Left colon (tissue), 2 donors: ENCODE measurements around the gene KYAT1. TPM values are rescaled to one million over a fixed set of nuclear protein-coding genes. Genes with fewer than 3 reads are reported as not detected.

Experiments
- ATAC-seq: fragments of 200-7000 bp; cut with Tn5 transposase; one replicate; pipeline ENCODE4 v1.9.1; 2020; ENCODE audit warnings: mild to moderate bottlenecking, moderate library complexity
- DNase-seq, 2 donors: peaks; one replicate each; pipeline ENCODE4 v3.0.0-alpha.2; 2020
- intact Hi-C, 2 donors: fragments of 100-400 bp; cut with DNase I in 1 of 2; cut with micrococcal nuclease in 1 of 2; formaldehyde crosslinking; loops; one replicate each; pipeline versions ENCODE4 v1.11.2 to v1.14.0; 2022; cut with DNase I, micrococcal nuclease
- total RNA-seq, 2 donors: library from RNA; stranded (reverse); fragmentation: NEBNext Ultra II Directional; extraction: Animal tissue kit (Norgen Biotek cat#: 25700); gene quantifications; one replicate each; pipeline ENCODE4 v1.2.1, GENCODE V29; 2021
- donor health status: DM: no; HTN: no; CAD: no.
- donor health status: DM: yes; HTN: yes; CAD: no.

Gene KYAT1
- total RNA-seq, 2 donors from 2014 or later: 2.1 TPM

GRCh38 chr9:128911529-128912035 is 29.8 kb upstream of the KYAT1 start:
- ATAC-seq (peak; percentile 50), DNase-seq (no peak)
- intact Hi-C loops: no loop called here

DNA sequence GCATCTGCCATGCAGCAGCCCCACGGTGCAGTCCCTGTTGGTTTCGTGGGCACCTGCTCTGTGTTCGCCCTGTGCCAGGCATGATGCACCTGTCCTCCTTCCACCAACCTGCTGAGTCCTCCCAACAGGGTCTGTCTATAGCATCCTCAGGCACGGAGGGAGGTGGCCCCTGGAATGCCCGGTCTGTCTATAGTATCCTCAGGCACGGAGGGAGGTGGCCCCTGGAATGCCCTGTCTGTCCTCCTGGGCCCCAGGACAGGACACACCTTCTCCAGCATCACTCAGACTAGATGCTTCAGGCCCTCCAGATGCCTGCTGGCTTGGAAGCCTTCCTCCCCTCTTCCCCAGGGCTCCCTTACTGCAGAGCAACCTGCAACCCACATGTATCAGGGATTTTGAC is 29.2 kb upstream of the KYAT1 start:
- intact Hi-C loops: no loop called here
- ATAC-seq: no peak
- no peak for DNase-seq

GRCh38 chr9:128909859-128910258 is 28.1 kb upstream of the KYAT1 start:
- intact Hi-C loops: no loop called here
- ATAC-seq (no peak), DNase-seq (no peak)

DNA sequence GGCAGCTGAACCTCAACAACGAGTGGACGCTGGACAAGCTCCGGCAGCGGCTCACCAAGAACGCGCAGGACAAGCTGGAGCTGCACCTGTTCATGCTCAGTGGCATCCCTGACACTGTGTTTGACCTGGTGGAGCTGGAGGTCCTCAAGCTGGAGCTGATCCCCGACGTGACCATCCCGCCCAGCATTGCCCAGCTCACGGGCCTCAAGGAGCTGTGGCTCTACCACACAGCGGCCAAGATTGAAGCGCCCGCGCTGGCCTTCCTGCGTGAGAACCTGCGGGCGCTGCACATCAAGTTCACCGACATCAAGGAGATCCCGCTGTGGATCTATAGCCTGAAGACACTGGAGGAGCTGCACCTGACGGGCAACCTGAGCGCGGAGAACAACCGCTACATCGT is 26.6 kb upstream of the KYAT1 start:
- intact Hi-C loops: no loop called here
- DNase-seq (no peak), ATAC-seq (no peak)

DNA sequence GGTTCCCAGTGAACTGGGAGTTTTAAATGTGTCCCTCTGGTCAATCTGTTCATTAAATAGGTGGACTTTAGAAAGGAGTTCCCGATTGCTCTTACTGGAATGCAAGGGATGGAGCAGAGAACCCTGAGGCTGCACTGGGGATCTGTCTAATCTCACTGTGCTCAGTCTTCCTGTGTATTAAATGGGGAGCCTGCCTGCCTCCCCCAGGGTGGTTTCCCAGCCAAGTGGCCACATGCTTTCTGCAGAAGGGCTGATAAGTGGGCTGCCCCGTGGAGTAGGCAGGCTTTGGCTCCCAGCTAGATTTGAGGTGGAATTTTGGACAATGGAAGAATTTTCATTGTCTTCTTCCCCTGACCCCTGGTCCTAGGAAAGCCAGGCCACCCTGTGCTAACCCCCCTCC is 25.0 kb upstream of the KYAT1 start:
- intact Hi-C loops: no loop called here
- no peak for DNase-seq
- ATAC-seq: no peak

GRCh38 chr9:128905964-128906363 is 24.2 kb upstream of the KYAT1 start:
- intact Hi-C loops: no loop called here
- DNase-seq: no peak
- no peak for ATAC-seq

GRCh38 chr9:128903871-128904620 is 22.3 kb upstream of the KYAT1 start:
- ATAC-seq (no peak), DNase-seq (no peak)
- intact Hi-C loops: no loop called here

GRCh38 chr9:128903079-128903461 is 21.3 kb upstream of the KYAT1 start:
- no peak for ATAC-seq
- intact Hi-C loops: no loop called here
- no peak for DNase-seq

GRCh38 chr9:128902351-128903078 is 20.8 kb upstream of the KYAT1 start:
- intact Hi-C loops: no loop called here
- DNase-seq (peak; percentile 85 to 86), ATAC-seq (peak; percentile 90)

- ATAC-seq (no peak), DNase-seq (no peak)
- intact Hi-C loops: no loop called here
Observed at GRCh38 chr9:128901822-128902221, 20.1 kb upstream of the KYAT1 start.

- intact Hi-C loops: no loop called here
- no peak for ATAC-seq
Observed at GRCh38 chr9:128901379-128901778, 19.6 kb upstream of the KYAT1 start.

DNA sequence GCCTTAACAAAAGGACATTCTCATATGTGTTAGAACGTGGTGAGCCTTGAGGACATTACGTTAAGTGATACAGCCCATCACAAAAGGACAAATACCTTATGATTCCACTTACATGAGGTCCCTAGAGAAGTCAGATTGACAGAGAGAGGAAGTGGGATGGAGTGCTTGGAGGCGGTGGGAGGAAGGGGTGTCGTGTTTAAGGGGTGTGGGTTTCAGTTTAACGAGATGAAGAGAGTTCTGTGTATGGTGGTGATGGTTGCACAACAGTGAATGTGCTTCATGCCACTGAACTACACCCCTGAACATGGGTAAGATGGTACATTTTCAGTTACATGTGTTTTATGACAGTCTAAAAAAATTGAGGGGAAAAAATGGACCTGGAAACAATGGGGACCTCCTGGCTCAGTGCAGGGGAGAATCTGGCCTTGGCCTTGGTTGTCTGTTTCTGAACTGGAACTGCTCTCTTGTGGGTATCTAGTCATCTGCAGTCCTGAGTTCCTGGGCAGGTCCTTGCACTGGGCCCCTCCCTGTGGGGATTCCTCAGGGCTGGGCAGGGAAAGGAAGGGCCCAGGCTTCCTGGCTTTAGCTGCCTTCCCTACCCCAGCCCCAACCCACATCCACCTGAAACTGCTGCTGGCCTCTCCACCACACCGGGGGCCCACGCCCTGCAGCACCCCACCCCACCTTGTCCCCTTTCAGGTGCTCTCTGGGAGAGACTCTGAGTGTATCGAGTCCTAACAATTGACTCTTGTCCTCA is 18.0 kb upstream of the KYAT1 start:
- no peak for DNase-seq
- intact Hi-C loops: no loop called here
- ATAC-seq: peak; percentile 66

More at GRCh38 chr9:128901379-128901778, 19.6 kb upstream of the KYAT1 start:
- DNase-seq: no peak

DNA sequence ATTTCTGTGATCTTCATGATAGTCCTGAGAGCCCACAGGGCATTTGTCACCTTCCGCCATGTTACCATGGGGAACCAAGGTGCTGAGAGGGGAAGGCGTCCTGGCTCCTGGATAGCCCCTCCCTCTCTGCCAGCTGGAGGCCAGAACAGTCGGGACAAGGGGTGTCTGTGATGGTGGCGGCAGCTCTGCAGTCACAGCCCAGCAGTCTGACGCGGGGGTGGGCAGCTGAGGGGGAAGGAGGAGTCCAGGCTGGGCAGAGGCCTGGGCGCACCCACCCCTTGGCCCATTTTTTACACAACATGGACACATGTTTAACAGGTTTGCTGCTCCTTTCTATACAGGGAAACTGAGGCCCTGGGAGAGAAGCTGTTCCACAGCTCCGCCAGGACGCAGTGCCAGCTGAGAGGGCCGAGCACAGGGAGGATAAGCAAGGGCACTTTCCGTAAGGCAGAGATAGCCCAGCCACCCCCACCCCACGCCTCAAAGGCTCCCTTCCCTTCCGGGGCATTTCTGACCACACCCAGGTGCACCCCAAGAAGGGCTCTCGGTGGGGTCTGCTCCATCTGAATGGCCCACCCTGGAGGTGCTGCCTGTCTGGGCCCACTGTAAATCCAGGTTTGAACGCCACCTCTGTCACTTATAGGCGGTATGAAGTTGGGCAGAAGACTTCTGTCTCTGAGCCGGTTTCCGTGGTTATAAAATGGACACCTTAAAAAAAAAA is 17.3 kb upstream of the KYAT1 start:
- intact Hi-C loops: no loop called here
- no peak for DNase-seq
- ATAC-seq: no peak

DNA sequence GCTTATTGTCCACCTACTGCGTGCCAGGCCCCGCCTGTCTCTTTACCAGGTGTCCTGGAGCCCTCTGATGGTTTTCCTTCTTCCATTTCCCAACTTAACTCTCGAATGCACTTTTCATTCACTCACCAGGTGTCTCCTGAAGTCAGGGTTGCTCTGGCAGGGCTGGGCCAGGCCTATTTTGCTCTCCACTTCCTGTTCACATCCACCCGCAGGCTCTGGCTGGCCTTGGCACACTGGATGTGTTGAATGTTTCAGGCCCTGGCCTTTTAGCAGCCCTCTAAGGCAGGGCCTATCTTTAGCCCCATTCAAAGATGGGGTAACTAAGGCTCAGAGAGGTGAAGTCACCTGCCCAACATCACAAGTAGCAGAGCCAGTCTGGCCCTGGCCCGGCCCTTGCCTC is 16.6 kb upstream of the KYAT1 start:
- intact Hi-C loops: no loop called here
- ATAC-seq: peak; percentile 29
- peak in 1 of 2 donors; percentile 23 for DNase-seq

GRCh38 chr9:128895556-128895955 is 13.8 kb upstream of the KYAT1 start:
- no peak for ATAC-seq
- intact Hi-C loops: no loop called here
- DNase-seq: peak in 1 of 2 donors; percentile 17

- ATAC-seq (no peak), DNase-seq (no peak)
- intact Hi-C loops: no loop called here
Observed at GRCh38 chr9:128894764-128895163, 13.0 kb upstream of the KYAT1 start.

GRCh38 chr9:128893354-128893753 is 11.6 kb upstream of the KYAT1 start:
- no peak for ATAC-seq
- intact Hi-C loops: no loop called here
- peak in 1 of 2 donors; percentile 25 for DNase-seq

DNA sequence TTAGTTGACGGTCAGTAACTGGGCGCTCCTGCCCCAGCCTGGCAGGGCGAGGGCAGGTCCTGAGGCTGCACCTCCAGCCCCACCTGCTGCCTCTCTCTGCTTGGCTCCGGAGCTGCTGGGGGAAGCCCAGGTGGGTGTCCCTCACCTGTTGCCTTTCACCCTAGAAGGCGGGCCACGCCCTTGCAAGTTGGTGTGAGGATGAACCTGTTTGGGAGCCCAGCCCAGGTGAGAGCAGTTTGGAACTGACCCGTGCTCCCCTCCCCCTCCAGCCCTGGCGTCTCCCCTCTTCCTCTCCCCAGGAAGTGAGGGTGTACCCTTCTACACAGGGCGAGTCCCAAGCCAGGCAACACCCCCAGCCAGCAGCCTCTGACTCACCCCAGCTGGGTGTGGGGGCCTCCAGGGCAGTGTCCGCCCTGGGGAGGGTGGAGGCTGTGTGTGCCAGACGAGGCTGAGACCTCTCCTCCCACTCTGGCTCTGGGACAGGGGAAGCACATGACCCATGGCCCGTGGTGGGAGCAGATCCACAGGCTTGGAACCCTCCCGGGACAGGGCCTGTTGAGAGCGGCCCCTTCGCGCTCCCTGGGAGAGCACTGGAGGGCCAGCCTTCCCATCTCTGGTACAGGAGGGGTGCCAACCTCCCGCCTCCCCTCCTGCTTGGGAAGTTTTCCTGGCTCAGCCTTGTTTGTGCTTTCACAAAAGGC is 10.6 kb upstream of the KYAT1 start:
- DNase-seq (peak; percentile 80 to 95), ATAC-seq (peak; percentile 97)
- intact Hi-C loops: no loop called here
